ENCODE data around the gene CCL8. TPM values are rescaled to one million over a fixed set of nuclear protein-coding genes. Genes with fewer than 3 reads are reported as not detected.
A peak's percentile ranks its signal among the peaks of the same experiment; 100 is the strongest.

The CCL8 gene
- total RNA-seq: not detected

GRCh38 chr17:34319039-34319483, at the start of gene CCL8:
Gene CCL8, plus strand, starts transcription at chr17:34319435. Its CDS starts 67 bp downstream, at chr17:34319502.
- H3K9me3 Mint-ChIP-seq (ENCODE audit: low read depth): no peaks in the 10 kb centered on the region
- intact Hi-C loops (cut with DNase I, micrococcal nuclease): no loop called here
- no peaks in the 10 kb centered on the region for H3K36me3 Mint-ChIP-seq (ENCODE audit: low read depth)
- H3K4me3 Mint-ChIP-seq: no peak within 1 kb of the TSS
- no peak for DNase-seq
- ChIA-PET CTCF (interaction anchor here (3.2 kb wide), 1 partner anchor 42 kb away, joined by 10 read pairs; no protein-coding TSS in a partner anchor), POLR2A (no interaction called here)
- no peaks in the 10 kb centered on the region for H3K4me1 Mint-ChIP-seq
- H3K27ac Mint-ChIP-seq: no peak within 1 kb of the TSS
- no peak for ATAC-seq
- H3K27me3 Mint-ChIP-seq: peaks cover 6% of the 10 kb centered on the region

GRCh38 chr17:34269969-34270368, 49.3 kb upstream of the CCL8 start, which contains the start of gene CCL7:
Gene CCL7, plus strand, starts transcription at chr17:34270221. Its CDS starts 70 bp downstream, at chr17:34270291.
- H3K4me3 Mint-ChIP-seq: no peak within 1 kb of the TSS
- intact Hi-C loops (cut with DNase I, micrococcal nuclease): no loop called here
- no peak within 1 kb of the TSS for H3K27ac Mint-ChIP-seq
- POLR2A ChIA-PET: no interaction called here
- no peak for DNase-seq
- CTCF ChIA-PET: interaction anchor here (0.6 kb wide), 1 partner anchor 42 kb away, joined by 3 read pairs; no protein-coding TSS in a partner anchor
- ATAC-seq: no peak
- H3K4me1 Mint-ChIP-seq: no peaks in the 10 kb centered on the region
- peaks cover 45% of the 10 kb centered on the region for H3K27me3 Mint-ChIP-seq
- H3K9me3 Mint-ChIP-seq (ENCODE audit: low read depth): no peaks in the 10 kb centered on the region
- H3K36me3 Mint-ChIP-seq (ENCODE audit: low read depth): no peaks in the 10 kb centered on the region

GRCh38 chr17:34275881-34276280, 43.4 kb upstream of the CCL8 start:
- CTCF ChIA-PET: no interaction called here
- H3K4me3 Mint-ChIP-seq: no peak overlapping the region
- intact Hi-C loops (cut with DNase I, micrococcal nuclease): no loop called here
- no peak for ATAC-seq
- POLR2A ChIA-PET: no interaction called here
- DNase-seq: no peak
- H3K9me3 Mint-ChIP-seq (ENCODE audit: low read depth): no peaks in the 10 kb centered on the region
- peaks cover 55% of the 10 kb centered on the region for H3K27me3 Mint-ChIP-seq
- H3K27ac Mint-ChIP-seq: no peak overlapping the region
- H3K4me1 Mint-ChIP-seq: no peaks in the 10 kb centered on the region
- H3K36me3 Mint-ChIP-seq (ENCODE audit: low read depth): no peaks in the 10 kb centered on the region

- POLR2A ChIA-PET: no interaction called here
- intact Hi-C loops (cut with DNase I, micrococcal nuclease): no loop called here
- Mint-ChIP-seq H3K36me3 (ENCODE audit: low read depth) (no peaks in the 10 kb centered on the region), H3K4me1 (no peaks in the 10 kb centered on the region), H3K4me3 (no peak overlapping the region), H3K27ac (no peak overlapping the region), H3K9me3 (ENCODE audit: low read depth) (no peaks in the 10 kb centered on the region), H3K27me3 (peaks cover 51% of the 10 kb centered on the region)
- no peak for ATAC-seq
- no peak for DNase-seq
- CTCF ChIA-PET: no interaction called here
Observed at GRCh38 chr17:34276826-34277225, 42.4 kb upstream of the CCL8 start.

GRCh38 chr17:34283571-34283970, 35.7 kb upstream of the CCL8 start:
- no peak overlapping the region for H3K4me3 Mint-ChIP-seq
- intact Hi-C loops (cut with DNase I, micrococcal nuclease): no loop called here
- CTCF ChIA-PET: no interaction called here
- H3K27me3 Mint-ChIP-seq: peaks cover 21% of the 10 kb centered on the region
- no peak overlapping the region for H3K27ac Mint-ChIP-seq
- no peak for ATAC-seq
- DNase-seq: no peak
- no peaks in the 10 kb centered on the region for H3K9me3 Mint-ChIP-seq (ENCODE audit: low read depth)
- no peaks in the 10 kb centered on the region for H3K36me3 Mint-ChIP-seq (ENCODE audit: low read depth)
- POLR2A ChIA-PET: no interaction called here
- H3K4me1 Mint-ChIP-seq: no peaks in the 10 kb centered on the region

DNA sequence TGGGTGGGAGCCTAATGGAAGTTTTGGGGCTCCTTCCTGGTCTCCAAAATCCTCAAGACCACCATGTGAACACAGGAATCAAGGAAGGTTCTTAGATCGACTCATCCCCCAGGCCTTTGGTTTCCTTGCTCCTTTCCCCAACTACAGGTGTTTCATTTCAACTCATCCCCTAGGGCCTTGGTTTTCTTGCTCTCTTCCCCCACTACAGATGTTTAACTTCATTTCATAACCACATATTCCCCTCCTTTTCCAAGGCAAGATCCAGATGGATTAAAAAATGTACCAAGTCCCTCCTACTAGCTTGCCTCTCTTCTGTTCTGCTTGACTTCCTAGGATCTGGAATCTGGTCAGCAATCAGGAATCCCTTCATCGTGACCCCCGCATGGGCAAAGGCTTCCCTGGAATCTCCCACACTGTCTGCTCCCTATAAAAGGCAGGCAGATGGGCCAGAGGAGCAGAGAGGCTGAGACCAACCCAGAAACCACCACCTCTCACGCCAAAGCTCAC, 33.9 kb upstream of the CCL8 start, which contains the start of gene CCL11:
TSS of gene CCL11 (plus strand) at position 457 of the 507 bp plus-strand sequence. CDS start 67 bp downstream, outside the sequence.
- Mint-ChIP-seq H3K4me3 (no peak within 1 kb of the TSS), H3K9me3 (ENCODE audit: low read depth) (no peaks in the 10 kb centered on the region), H3K27ac (no peak within 1 kb of the TSS), H3K4me1 (no peaks in the 10 kb centered on the region), H3K36me3 (ENCODE audit: low read depth) (no peaks in the 10 kb centered on the region), H3K27me3 (peaks cover 16% of the 10 kb centered on the region)
- DNase-seq (no peak), ATAC-seq (no peak)
- CTCF ChIA-PET: interaction anchor here (0.7 to 2.5 kb wide), 2 partner anchors 17 to 76 kb away, joined by 3 to 9 read pairs; no protein-coding TSS in a partner anchor
- POLR2A ChIA-PET: no interaction called here
- intact Hi-C loops (cut with DNase I, micrococcal nuclease): no loop called here

GRCh38 chr17:34287875-34288274, 31.4 kb upstream of the CCL8 start:
- peaks cover 11% of the 10 kb centered on the region for H3K27me3 Mint-ChIP-seq
- no peak overlapping the region for H3K4me3 Mint-ChIP-seq
- no peak overlapping the region for H3K27ac Mint-ChIP-seq
- peaks cover 2% of the 10 kb centered on the region for H3K9me3 Mint-ChIP-seq (ENCODE audit: low read depth)
- DNase-seq (no peak), ATAC-seq (no peak)
- ChIA-PET POLR2A (no interaction called here), CTCF (interaction anchor here (0.6 to 2.5 kb wide), 2 partner anchors 27 to 73 kb away, joined by 4 to 9 read pairs; no protein-coding TSS in a partner anchor)
- H3K4me1 Mint-ChIP-seq: no peaks in the 10 kb centered on the region
- no peaks in the 10 kb centered on the region for H3K36me3 Mint-ChIP-seq (ENCODE audit: low read depth)
- intact Hi-C loops (cut with DNase I, micrococcal nuclease): no loop called here

GRCh38 chr17:34290586-34290985, 28.6 kb upstream of the CCL8 start:
- DNase-seq: no peak
- Mint-ChIP-seq H3K36me3 (ENCODE audit: low read depth) (no peaks in the 10 kb centered on the region), H3K9me3 (ENCODE audit: low read depth) (peaks cover 2% of the 10 kb centered on the region), H3K4me1 (no peaks in the 10 kb centered on the region), H3K27me3 (peaks cover 11% of the 10 kb centered on the region), H3K4me3 (no peak overlapping the region), H3K27ac (no peak overlapping the region)
- CTCF ChIA-PET: no interaction called here
- no peak for ATAC-seq
- POLR2A ChIA-PET: no interaction called here
- intact Hi-C loops (cut with DNase I, micrococcal nuclease): no loop called here

DNA sequence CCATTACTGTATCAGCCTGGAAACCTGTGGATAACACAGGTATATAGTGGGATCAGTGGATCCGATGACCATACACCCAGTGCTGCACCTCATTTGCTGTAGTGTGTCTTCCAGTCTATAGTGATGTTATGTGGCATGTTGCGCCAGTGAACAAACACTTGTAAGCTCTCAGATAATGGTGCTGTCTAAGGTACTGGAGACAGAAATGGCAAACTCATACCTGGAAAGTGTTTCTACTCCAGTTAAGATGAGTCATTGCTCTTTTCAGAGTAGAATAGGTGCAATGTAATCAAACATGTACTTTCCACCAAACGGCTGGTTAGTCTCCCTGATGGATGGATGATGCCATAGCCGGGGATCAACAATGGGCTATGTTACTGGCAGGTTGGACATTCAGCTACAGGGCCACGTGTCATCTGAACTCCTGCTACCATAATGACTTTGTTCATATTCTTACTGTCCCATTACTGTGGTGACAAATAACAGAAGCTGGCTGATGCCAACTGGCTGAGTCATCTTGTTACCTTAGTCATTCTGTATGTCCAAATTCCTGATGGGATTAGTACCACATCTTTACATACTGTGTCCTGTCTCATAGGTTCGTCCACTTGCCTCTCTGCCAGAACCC, 27.4 kb upstream of the CCL8 start:
- intact Hi-C loops (cut with DNase I, micrococcal nuclease): no loop called here
- DNase-seq (peak; percentile 7), ATAC-seq (peak; percentile 55)
- H3K27ac Mint-ChIP-seq: no peak overlapping the region
- CTCF ChIA-PET: interaction anchor here (0.7 to 0.8 kb wide), 2 partner anchors 70 to 97 kb away, joined by 3 to 5 read pairs; no protein-coding TSS in a partner anchor
- H3K27me3 Mint-ChIP-seq: peaks cover 11% of the 10 kb centered on the region
- no peaks in the 10 kb centered on the region for H3K36me3 Mint-ChIP-seq (ENCODE audit: low read depth)
- POLR2A ChIA-PET: no interaction called here
- H3K4me1 Mint-ChIP-seq: no peaks in the 10 kb centered on the region
- no peak overlapping the region for H3K4me3 Mint-ChIP-seq
- H3K9me3 Mint-ChIP-seq (ENCODE audit: low read depth): peaks cover 2% of the 10 kb centered on the region

GRCh38 chr17:34299027-34299426, 20.2 kb upstream of the CCL8 start:
- Mint-ChIP-seq H3K4me1 (peaks cover 3% of the 10 kb centered on the region), H3K36me3 (ENCODE audit: low read depth) (no peaks in the 10 kb centered on the region), H3K9me3 (ENCODE audit: low read depth) (no peaks in the 10 kb centered on the region), H3K27ac (no peak overlapping the region), H3K27me3 (peaks cover 18% of the 10 kb centered on the region), H3K4me3 (no peak overlapping the region)
- CTCF ChIA-PET: no interaction called here
- no peak for ATAC-seq
- no peak for DNase-seq
- POLR2A ChIA-PET: no interaction called here
- intact Hi-C loops (cut with DNase I, micrococcal nuclease): no loop called here

- peaks cover 3% of the 10 kb centered on the region for H3K4me1 Mint-ChIP-seq
- peaks cover 18% of the 10 kb centered on the region for H3K27me3 Mint-ChIP-seq
- ChIA-PET POLR2A (no interaction called here), CTCF (no interaction called here)
- no peaks in the 10 kb centered on the region for H3K36me3 Mint-ChIP-seq (ENCODE audit: low read depth)
- ATAC-seq (no peak), DNase-seq (no peak)
- H3K27ac Mint-ChIP-seq: no peak overlapping the region
- H3K4me3 Mint-ChIP-seq: no peak overlapping the region
- intact Hi-C loops (cut with DNase I, micrococcal nuclease): no loop called here
- no peaks in the 10 kb centered on the region for H3K9me3 Mint-ChIP-seq (ENCODE audit: low read depth)
Observed at GRCh38 chr17:34299956-34300577, 19.2 kb upstream of the CCL8 start.

All from activated CD4-positive, alpha-beta T cell treated with anti-CD3 and anti-CD28 coated beads for 36 hours (primary cell).